Endothelial cell (in vitro differentiated cells): ENCODE results near the gene TXNRD3. TPM values are rescaled to one million over a fixed set of nuclear protein-coding genes. Genes with fewer than 3 reads are reported as not detected.
"Not testable (repeated sequence)": the region's sequence is repeated elsewhere in the genome, so short reads cannot be mapped to it uniquely, and the experiment has no call there.

Source experiments
- DNase-seq: peaks from one replicate; pipeline ENCODE4 v3.0.0; 2021; ENCODE audit warnings: low spot score
- H3K27ac Mint-ChIP-seq: one replicate; pipeline ENCODE4 v1.8.0; 2021; ENCODE audit warnings: mixed read lengths, inconsistent platforms; ENCODE audit not compliant: unreplicated experiment
- H3K27me3 Mint-ChIP-seq: one replicate; pipeline ENCODE4 v1.8.0; 2021; ENCODE audit warnings: mild to moderate bottlenecking, moderate library complexity, mixed read lengths, inconsistent platforms; ENCODE audit not compliant: unreplicated experiment
- H3K36me3 Mint-ChIP-seq: one replicate; pipeline ENCODE4 v1.8.0; 2021; ENCODE audit warnings: mild to moderate bottlenecking, low read depth, mixed read lengths, inconsistent platforms; ENCODE audit not compliant: unreplicated experiment
- H3K4me1 Mint-ChIP-seq: one replicate; pipeline ENCODE4 v1.8.0; 2021; ENCODE audit warnings: mild to moderate bottlenecking, mixed read lengths, inconsistent platforms; ENCODE audit not compliant: unreplicated experiment
- H3K4me3 Mint-ChIP-seq: one replicate; pipeline ENCODE4 v1.8.0; 2021; ENCODE audit warnings: mild to moderate bottlenecking, mixed read lengths, inconsistent platforms; ENCODE audit not compliant: unreplicated experiment
- H3K9me3 Mint-ChIP-seq: one replicate; pipeline ENCODE4 v1.8.0; 2021; ENCODE audit warnings: mixed read lengths, inconsistent platforms; ENCODE audit not compliant: unreplicated experiment
- CTCF ChIP-seq: fragments of 200-600 bp; sonication (generic); IDR thresholded peaks from one replicate; pipeline ENCODE4 v1.5.0; 2021; ENCODE audit warnings: antibody characterized with exemption; ENCODE audit not compliant: unreplicated experiment
- total RNA-seq: library from RNA; stranded (reverse); fragmentation: NEBNext Ultra II Directional; extraction: Animal tissue kit (Norgen Biotek cat#: 25700); gene quantifications from one replicate; pipeline ENCODE4 v1.2.1, GENCODE V29; 2021; ENCODE audit not compliant: unreplicated experiment

TXNRD3 gene
- total RNA-seq, 1 donor from 2014 or later: 4.8 TPM

GRCh38 chr3:126607214-126607908 lies 47.6 kb downstream of the TXNRD3 start:
- Mint-ChIP-seq H3K27ac (no peak overlapping the region), H3K4me1 (no peaks in the 10 kb centered on the region), H3K36me3 (no peaks in the 10 kb centered on the region), H3K4me3 (no peak overlapping the region), H3K27me3 (no peaks in the 10 kb centered on the region), H3K9me3 (no peaks in the 10 kb centered on the region)
- DNase-seq: no peak
- no peak for TF ChIP-seq CTCF

- H3K27ac Mint-ChIP-seq: no peak overlapping the region
- H3K27me3 Mint-ChIP-seq: no peaks in the 10 kb centered on the region
- H3K36me3 Mint-ChIP-seq: no peaks in the 10 kb centered on the region
- DNase-seq: no peak
- no peak for TF ChIP-seq CTCF
- H3K9me3 Mint-ChIP-seq: no peaks in the 10 kb centered on the region
- H3K4me3 Mint-ChIP-seq: no peak overlapping the region
- no peaks in the 10 kb centered on the region for H3K4me1 Mint-ChIP-seq
Measured at GRCh38 chr3:126606001-126606400, 48.9 kb downstream of the TXNRD3 start.

GRCh38 chr3:126604691-126605090 lies 50.2 kb downstream of the TXNRD3 start:
- Mint-ChIP-seq H3K9me3 (no peaks in the 10 kb centered on the region), H3K27me3 (no peaks in the 10 kb centered on the region), H3K4me3 (no peak overlapping the region)

GRCh38 chr3:126599101-126599500 lies 55.8 kb downstream of the TXNRD3 start:
- TF ChIP-seq CTCF: no peak
- no peaks in the 10 kb centered on the region for H3K4me1 Mint-ChIP-seq
- H3K9me3 Mint-ChIP-seq: no peaks in the 10 kb centered on the region
- H3K27ac Mint-ChIP-seq: no peak overlapping the region
- no peak overlapping the region for H3K4me3 Mint-ChIP-seq
- DNase-seq: no peak
- H3K36me3 Mint-ChIP-seq: no peaks in the 10 kb centered on the region
- no peaks in the 10 kb centered on the region for H3K27me3 Mint-ChIP-seq

More at GRCh38 chr3:126604691-126605090, 50.2 kb downstream of the TXNRD3 start:
- no peaks in the 10 kb centered on the region for H3K4me1 Mint-ChIP-seq
- H3K27ac Mint-ChIP-seq: no peak overlapping the region
- H3K36me3 Mint-ChIP-seq: no peaks in the 10 kb centered on the region
- no peak for DNase-seq
- TF ChIP-seq CTCF: no peak

- H3K27ac Mint-ChIP-seq, H3K9me3 Mint-ChIP-seq, H3K27me3 Mint-ChIP-seq, DNase-seq, H3K36me3 Mint-ChIP-seq, H3K4me3 Mint-ChIP-seq, H3K4me1 Mint-ChIP-seq: not testable (repeated sequence)
Measured at GRCh38 chr3:126595479-126595878, 59.4 kb downstream of the TXNRD3 start.

GRCh38 chr3:126591515-126591914 lies 63.4 kb downstream of the TXNRD3 start:
- H3K9me3 Mint-ChIP-seq, H3K27ac Mint-ChIP-seq, H3K4me3 Mint-ChIP-seq, DNase-seq, H3K36me3 Mint-ChIP-seq, H3K27me3 Mint-ChIP-seq, H3K4me1 Mint-ChIP-seq: not testable (repeated sequence)
